DOHH2 (cell line): ENCODE measurements around the gene CARNS1.

Experiments
- CTCF ChIP-seq: fragments of 200-600 bp; sonication (generic); IDR thresholded peaks from one replicate; pipeline ENCODE4 v1.5.1; 2014; ENCODE audit warnings: antibody characterized with exemption, mild to moderate bottlenecking, low read depth, low read length; ENCODE audit not compliant: poor library complexity, severe bottlenecking
- EZH2phosphoT487 ChIP-seq: fragments of 200-600 bp; sonication (generic); IDR thresholded peaks from 2 replicates; pipeline ENCODE4 v1.6.1; 2017; ENCODE audit warnings: borderline replicate concordance, mild to moderate bottlenecking, antibody characterized with exemption, low read length, moderate library complexity, mixed read lengths

- TF ChIP-seq EZH2phosphoT487, result no peak
- TF ChIP-seq CTCF, result no peak
These were observed 52.6 kb downstream of the CARNS1 start for GRCh38 chr11:67468056-67468455.
